CD4-positive, alpha-beta T cell treated with Interleukin-21 for 1 hour (primary cell): Measurements from ENCODE around the gene ABCE1.

Source experiments
- DNase-seq: peaks from one replicate; pipeline ENCODE4 v3.0.0-alpha.2; 2020

Gene ABCE1

DNA sequence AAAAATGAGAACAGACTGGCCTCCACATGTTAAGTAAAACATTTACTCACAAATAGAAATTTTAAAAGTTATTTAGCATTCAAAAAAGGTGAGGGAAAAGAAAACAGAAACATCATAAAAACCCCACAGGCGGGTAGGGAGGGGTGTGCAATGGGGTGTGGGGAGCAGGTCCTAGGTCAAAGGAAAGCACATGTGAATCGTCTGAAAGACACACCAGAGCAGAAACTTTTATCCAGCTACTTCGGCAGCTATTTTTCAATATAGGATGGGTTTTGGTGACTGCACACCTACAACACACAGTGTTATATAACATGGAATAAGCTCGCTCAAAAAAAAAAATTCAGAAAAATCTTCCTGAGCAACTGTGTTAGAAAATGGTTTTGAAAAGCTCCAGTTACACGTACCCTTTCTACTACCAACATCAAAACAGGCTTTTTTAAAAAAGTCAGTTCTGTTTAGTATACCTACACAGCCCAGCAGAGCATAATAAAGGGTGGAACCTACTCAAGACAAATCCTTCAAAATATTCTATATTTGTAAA is 80.7 kb downstream of the ABCE1 start:
- peak; percentile 44 for DNase-seq
